ENCODE measurements around the gene CTNNA2.

CTNNA2 gene

DNA sequence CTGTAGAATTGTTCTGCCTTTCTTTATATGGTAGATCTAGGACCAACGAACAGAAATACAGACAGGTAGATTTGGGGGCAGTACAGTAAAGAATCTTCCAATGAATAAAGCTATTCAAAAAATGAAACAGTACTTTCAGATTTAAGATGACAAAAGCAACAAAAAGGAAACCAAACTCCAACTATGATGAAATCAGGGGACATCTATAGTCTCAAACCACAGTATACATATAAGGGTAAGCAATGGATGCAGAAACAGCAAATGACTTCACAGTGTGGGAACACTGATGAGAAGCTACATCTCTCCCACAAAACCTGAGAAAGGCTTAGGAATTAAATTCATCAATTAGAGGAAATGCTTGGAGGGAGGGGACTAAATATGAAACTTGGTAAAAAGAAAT, 202.5 kb downstream of the CTNNA2 start:
- Histone ChIP-seq H3K36me3 (replicated peaks in 1 of 2; ENCODE audit: control insufficient read depth in 2 of 2, insufficient read depth in 2 of 2, low read length in 2 of 2) (no peaks in the 10 kb centered on the region), H3K14ac (ENCODE audit: low read length) (no peak overlapping the region), H3K4ac (ENCODE audit: low read length) (no peak overlapping the region), H2BK12ac (ENCODE audit: low read length) (no peak overlapping the region), H4K91ac (ENCODE audit: low read depth, low read length, poor library complexity) (no peak overlapping the region), H3K4me2 (ENCODE audit: insufficient read depth, low read length, poor library complexity, severe bottlenecking) (no peak overlapping the region), H3K27me3 (ENCODE audit: control insufficient read depth in 3 of 3, insufficient read depth in 3 of 3, low read depth in 1 of 3, low read length in 3 of 3) (no peaks in the 10 kb centered on the region), H4K8ac (ENCODE audit: low read depth, low read length) (no peak overlapping the region), H2AFZ (ENCODE audit: low read length) (no peak overlapping the region), H3K79me1 (ENCODE audit: low read depth, low read length) (no peaks in the 10 kb centered on the region), H2BK120ac (ENCODE audit: low read depth, low read length) (no peak overlapping the region), H3K9ac (ENCODE audit: low read depth, low read length, poor library complexity) (no peak overlapping the region), H3K4me1 (ENCODE audit: control insufficient read depth in 2 of 2, insufficient read depth in 1 of 2, low read depth in 1 of 2, low read length in 2 of 2) (peaks cover 0 to 8% of the 10 kb centered on the region in 2 donors), H2BK5ac (ENCODE audit: low read length) (no peak overlapping the region), H3K27ac (replicated peaks; ENCODE audit: low read length) (no peak overlapping the region), H2AK5ac (ENCODE audit: low read depth, low read length) (no peak overlapping the region), H3K9me3 (replicated peaks in 1 of 2; ENCODE audit: control insufficient read depth in 2 of 2, insufficient read depth in 1 of 2, low read depth in 1 of 2, low read length in 2 of 2) (no peaks in the 10 kb centered on the region), H3K4me3 (ENCODE audit: low read length in 2 of 2) (no peak overlapping the region), H3K23ac (ENCODE audit: low read depth, low read length, poor library complexity) (no peak overlapping the region), H3K18ac (ENCODE audit: low read length) (no peak overlapping the region), H2BK15ac (ENCODE audit: low read length) (no peak overlapping the region)
- DNase-seq (ENCODE audit: low spot score) = no peak
- no CpG with 5 or more reads among the region's 1 CpG for WGBS, 2 donors (ENCODE audit: extremely low coverage in 2 of 2, insufficient read length in 2 of 2, insufficient replicate concordance in 1 of 2)

GRCh38 chr2:79716266-79716665, 203.4 kb downstream of the CTNNA2 start:
- Histone ChIP-seq H2BK120ac (ENCODE audit: low read depth, low read length) (no peak overlapping the region), H3K4ac (ENCODE audit: low read length) (no peak overlapping the region), H2BK15ac (ENCODE audit: low read length) (no peak overlapping the region), H2AFZ (ENCODE audit: low read length) (peak overlapping the region; percentile 67), H4K8ac (ENCODE audit: low read depth, low read length) (no peak overlapping the region), H2BK12ac (ENCODE audit: low read length) (no peak overlapping the region), H3K9me3 (replicated peaks in 1 of 2; ENCODE audit: control insufficient read depth in 2 of 2, insufficient read depth in 1 of 2, low read depth in 1 of 2, low read length in 2 of 2) (no peaks in the 10 kb centered on the region), H3K4me3 (ENCODE audit: low read length in 2 of 2) (no peak overlapping the region), H3K27ac (replicated peaks; ENCODE audit: low read length) (no peak overlapping the region), H2AK5ac (ENCODE audit: low read depth, low read length) (no peak overlapping the region), H3K4me1 (ENCODE audit: control insufficient read depth in 2 of 2, insufficient read depth in 1 of 2, low read depth in 1 of 2, low read length in 2 of 2) (peaks cover 0 to 8% of the 10 kb centered on the region in 2 donors), H3K23ac (ENCODE audit: low read depth, low read length, poor library complexity) (no peak overlapping the region), H3K79me1 (ENCODE audit: low read depth, low read length) (no peaks in the 10 kb centered on the region), H3K14ac (ENCODE audit: low read length) (no peak overlapping the region), H3K4me2 (ENCODE audit: insufficient read depth, low read length, poor library complexity, severe bottlenecking) (no peak overlapping the region), H2BK5ac (ENCODE audit: low read length) (no peak overlapping the region), H3K9ac (ENCODE audit: low read depth, low read length, poor library complexity) (no peak overlapping the region), H4K91ac (ENCODE audit: low read depth, low read length, poor library complexity) (no peak overlapping the region), H3K36me3 (replicated peaks in 1 of 2; ENCODE audit: control insufficient read depth in 2 of 2, insufficient read depth in 2 of 2, low read length in 2 of 2) (no peaks in the 10 kb centered on the region), H3K18ac (ENCODE audit: low read length) (no peak overlapping the region), H3K27me3 (ENCODE audit: control insufficient read depth in 3 of 3, insufficient read depth in 3 of 3, low read depth in 1 of 3, low read length in 3 of 3) (no peaks in the 10 kb centered on the region)
- DNase-seq (ENCODE audit: low spot score) = no peak
- no CpG with 5 or more reads among the region's 4 CpGs for WGBS, 2 donors (ENCODE audit: extremely low coverage in 2 of 2, insufficient read length in 2 of 2, insufficient replicate concordance in 1 of 2)

- no CpG with 5 or more reads among the region's 5 CpGs for WGBS, 2 donors (ENCODE audit: extremely low coverage in 2 of 2, insufficient read length in 2 of 2, insufficient replicate concordance in 1 of 2)
- no peak overlapping the region for H3K27ac ChIP-seq (replicated peaks; ENCODE audit: low read length)
- H3K14ac ChIP-seq (ENCODE audit: low read length) = no peak overlapping the region
- no peak overlapping the region for H3K4me2 ChIP-seq (ENCODE audit: insufficient read depth, low read length, poor library complexity, severe bottlenecking)
- no peak overlapping the region for H3K9ac ChIP-seq (ENCODE audit: low read depth, low read length, poor library complexity)
- H2AFZ ChIP-seq (ENCODE audit: low read length) = peak overlapping the region; percentile 32
- H3K9me3 ChIP-seq (replicated peaks in 1 of 2; ENCODE audit: control insufficient read depth in 2 of 2, insufficient read depth in 1 of 2, low read depth in 1 of 2, low read length in 2 of 2) = no peaks in the 10 kb centered on the region
- no peak overlapping the region for H2BK15ac ChIP-seq (ENCODE audit: low read length)
- no peak overlapping the region for H2BK5ac ChIP-seq (ENCODE audit: low read length)
- H3K27me3 ChIP-seq (ENCODE audit: control insufficient read depth in 3 of 3, insufficient read depth in 3 of 3, low read depth in 1 of 3, low read length in 3 of 3) = no peaks in the 10 kb centered on the region
- H3K4ac ChIP-seq (ENCODE audit: low read length) = no peak overlapping the region
- H4K8ac ChIP-seq (ENCODE audit: low read depth, low read length) = no peak overlapping the region
- H2BK12ac ChIP-seq (ENCODE audit: low read length) = no peak overlapping the region
- H4K91ac ChIP-seq (ENCODE audit: low read depth, low read length, poor library complexity) = no peak overlapping the region
- H2BK120ac ChIP-seq (ENCODE audit: low read depth, low read length) = no peak overlapping the region
- DNase-seq (ENCODE audit: low spot score) = no peak
- H3K23ac ChIP-seq (ENCODE audit: low read depth, low read length, poor library complexity) = no peak overlapping the region
- no peaks in the 10 kb centered on the region for H3K36me3 ChIP-seq (replicated peaks in 1 of 2; ENCODE audit: control insufficient read depth in 2 of 2, insufficient read depth in 2 of 2, low read length in 2 of 2)
- no peak overlapping the region for H2AK5ac ChIP-seq (ENCODE audit: low read depth, low read length)
- no peaks in the 10 kb centered on the region for H3K79me1 ChIP-seq (ENCODE audit: low read depth, low read length)
- H3K4me1 ChIP-seq (ENCODE audit: control insufficient read depth in 2 of 2, insufficient read depth in 1 of 2, low read depth in 1 of 2, low read length in 2 of 2) = peaks cover 0 to 8% of the 10 kb centered on the region in 2 donors
- no peak overlapping the region for H3K18ac ChIP-seq (ENCODE audit: low read length)
- H3K4me3 ChIP-seq (ENCODE audit: low read length in 2 of 2) = no peak overlapping the region
Measured at GRCh38 chr2:79717364-79718007, 204.6 kb downstream of the CTNNA2 start.

DNA sequence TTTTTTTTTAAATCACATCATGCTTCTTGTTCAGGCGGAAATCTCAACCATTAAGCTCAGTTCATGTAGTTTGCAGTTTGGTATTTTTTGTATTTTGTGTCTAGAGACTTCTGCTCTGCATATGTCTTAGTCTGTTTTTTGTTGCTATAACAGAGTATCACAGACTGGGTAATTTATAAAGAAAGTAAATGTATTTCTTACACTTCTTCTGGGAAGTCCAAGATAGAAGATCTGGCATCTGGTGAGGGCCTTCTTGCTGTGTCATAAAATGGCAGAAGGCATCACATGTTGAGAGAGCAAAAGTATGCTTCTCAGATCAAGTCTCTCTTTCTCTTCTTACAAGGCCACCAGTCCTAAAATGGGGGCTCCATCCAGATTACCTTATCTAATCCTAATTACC, 208.2 kb downstream of the CTNNA2 start:
- H3K4me1 ChIP-seq (ENCODE audit: control insufficient read depth in 2 of 2, insufficient read depth in 1 of 2, low read depth in 1 of 2, low read length in 2 of 2) = peaks cover 0 to 8% of the 10 kb centered on the region in 2 donors
- H4K8ac ChIP-seq (ENCODE audit: low read depth, low read length) = no peak overlapping the region
- H3K9me3 ChIP-seq (replicated peaks in 1 of 2; ENCODE audit: control insufficient read depth in 2 of 2, insufficient read depth in 1 of 2, low read depth in 1 of 2, low read length in 2 of 2) = no peaks in the 10 kb centered on the region
- no peak overlapping the region for H3K9ac ChIP-seq (ENCODE audit: low read depth, low read length, poor library complexity)
- H2AK5ac ChIP-seq (ENCODE audit: low read depth, low read length) = no peak overlapping the region
- no peak overlapping the region for H3K4ac ChIP-seq (ENCODE audit: low read length)
- H3K36me3 ChIP-seq (replicated peaks in 1 of 2; ENCODE audit: control insufficient read depth in 2 of 2, insufficient read depth in 2 of 2, low read length in 2 of 2) = no peaks in the 10 kb centered on the region
- H3K14ac ChIP-seq (ENCODE audit: low read length) = no peak overlapping the region
- H2AFZ ChIP-seq (ENCODE audit: low read length) = no peak overlapping the region
- DNase-seq (ENCODE audit: low spot score) = no peak
- no peak overlapping the region for H4K91ac ChIP-seq (ENCODE audit: low read depth, low read length, poor library complexity)
- no peak overlapping the region for H3K4me3 ChIP-seq (ENCODE audit: low read length in 2 of 2)
- no peak overlapping the region for H3K23ac ChIP-seq (ENCODE audit: low read depth, low read length, poor library complexity)
- no peaks in the 10 kb centered on the region for H3K79me1 ChIP-seq (ENCODE audit: low read depth, low read length)
- H2BK12ac ChIP-seq (ENCODE audit: low read length) = no peak overlapping the region
- H3K18ac ChIP-seq (ENCODE audit: low read length) = no peak overlapping the region
- no CpG with 5 or more reads among the region's 1 CpG for WGBS, 2 donors (ENCODE audit: extremely low coverage in 2 of 2, insufficient read length in 2 of 2, insufficient replicate concordance in 1 of 2)
- no peak overlapping the region for H3K4me2 ChIP-seq (ENCODE audit: insufficient read depth, low read length, poor library complexity, severe bottlenecking)
- H2BK15ac ChIP-seq (ENCODE audit: low read length) = no peak overlapping the region
- no peak overlapping the region for H2BK120ac ChIP-seq (ENCODE audit: low read depth, low read length)
- H2BK5ac ChIP-seq (ENCODE audit: low read length) = no peak overlapping the region
- no peak overlapping the region for H3K27ac ChIP-seq (replicated peaks; ENCODE audit: low read length)
- H3K27me3 ChIP-seq (ENCODE audit: control insufficient read depth in 3 of 3, insufficient read depth in 3 of 3, low read depth in 1 of 3, low read length in 3 of 3) = no peaks in the 10 kb centered on the region
